ENCODE data around the gene OSGIN1.

GRCh38 chr16:83925095-83925905, 27.7 kb upstream of the OSGIN1 start:
- no peak for TF ChIP-seq POLR2A (IDR thresholded peaks at IDR 0.05; ENCODE audit: low read length)
- TF ChIP-seq GATA1 (IDR thresholded peaks at IDR 0.05; ENCODE audit: low read depth, low read length) = no peak

All from erythroblast (primary cell).